ENCODE data around the gene HPS3. TPM values are rescaled to one million over a fixed set of nuclear protein-coding genes. Genes with fewer than 3 reads are reported as not detected.

Gene HPS3
- 22.4 TPM for total RNA-seq

GRCh38 chr3:149129326-149130205 is at the start of gene HPS3:
TSS of gene HPS3 (plus strand) at chr3:149129638. CDS start at chr3:149129724, 86 bp downstream.

GRCh38 chr3:149086232-149086988 is 43.0 kb upstream of the HPS3 start, which contains the start of gene HLTF:
TSS of gene HLTF (minus strand) at chr3:149086533. CDS start at chr3:149086336, 197 bp downstream.

GRCh38 chr3:149221783-149222517 is 92.5 kb downstream of the HPS3 start, which contains the start of gene CP:
TSS of gene CP (minus strand) at chr3:149221829. CDS start at chr3:149221792, 37 bp downstream.

Small RNA genes lying within 50 kb of the gene (small RNA-seq; reads per million reads assigned to genes)
- not detected for gene RF00019

Other genes with a start within 250 kb of the HPS3 start
- 23.1 TPM for gene GYG1, start 138.1 kb upstream of the HPS3 start, total RNA-seq
- gene HLTF, start 43.1 kb upstream of the HPS3 start, total RNA-seq, result 88.6 TPM
- gene CP, start 92.2 kb downstream of the HPS3 start, total RNA-seq, result 12.0 TPM
- 4.8 TPM for gene TM4SF18, start 204.0 kb downstream of the HPS3 start, total RNA-seq
- 17.3 TPM for gene TM4SF1, start 248.0 kb downstream of the HPS3 start, total RNA-seq

Measured in diencephalon (tissue), 1 donor.